Measurements from ENCODE around the gene LMX1B.

LMX1B gene

DNA sequence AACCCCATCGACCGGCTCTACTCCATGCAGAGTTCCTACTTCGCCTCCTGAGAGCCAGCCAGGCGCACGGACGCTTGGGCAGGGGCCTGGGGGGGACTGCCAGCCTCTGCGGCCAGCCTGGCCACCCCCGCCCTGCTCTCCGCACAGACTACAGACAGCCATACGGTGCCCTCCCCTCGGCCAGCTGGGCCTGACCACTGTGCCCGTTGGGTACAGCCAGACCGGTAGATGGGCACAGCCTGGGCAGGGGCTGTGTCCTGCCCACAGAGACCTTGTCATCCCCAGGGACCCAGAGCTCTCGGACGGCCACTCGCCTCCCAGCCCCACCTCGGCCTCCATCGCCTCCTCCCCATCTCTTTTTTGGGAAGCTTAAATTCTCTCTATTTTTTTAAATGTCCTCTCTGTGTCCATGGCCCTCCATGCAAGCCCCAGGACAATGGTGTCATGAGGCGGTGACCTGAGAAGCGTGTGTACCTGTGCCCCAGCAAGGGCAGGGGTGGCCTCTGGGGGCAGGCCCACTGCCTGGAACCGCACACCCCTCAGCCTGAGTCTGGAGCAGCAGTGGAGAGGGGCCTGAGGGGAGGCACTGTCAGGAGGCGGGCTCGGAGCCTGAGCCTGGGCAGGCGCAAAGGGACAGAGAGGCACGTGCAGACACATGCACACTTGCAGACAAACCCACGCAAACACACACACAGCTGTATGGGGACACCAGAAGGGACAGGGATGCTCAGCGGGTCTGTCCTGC is 82.8 kb downstream of the LMX1B start:
- Histone ChIP-seq H3K27me3 (ENCODE audit: insufficient read depth, poor library complexity, severe bottlenecking) (peaks cover 2% of the 10 kb centered on the region), H3K4me3 (replicated peaks; ENCODE audit: insufficient read depth, low read length) (no peak overlapping the region), H3K27ac (replicated peaks) (no peak overlapping the region)
- no peak for DNase-seq (ENCODE audit: low read depth in 1 of 2, low spot score in 1 of 2)
- TF ChIP-seq REST (IDR thresholded peaks at IDR 0.05; ENCODE audit: insufficient replicate concordance, low read depth) (no peak), POLR2AphosphoS5 (IDR thresholded peaks at IDR 0.05; ENCODE audit: low read depth) (no peak), GABPA (IDR thresholded peaks at IDR 0.05; ENCODE audit: low read depth) (no peak), SPI1 (IDR thresholded peaks at IDR 0.05; ENCODE audit: borderline replicate concordance, low read depth) (no peak), CTCF (IDR thresholded peaks at IDR 0.05; ENCODE audit: insufficient read depth, low read length) (no peak)

- no peak overlapping the region for H3K4me3 ChIP-seq (replicated peaks; ENCODE audit: insufficient read depth, low read length)
- TF ChIP-seq GABPA (IDR thresholded peaks at IDR 0.05; ENCODE audit: low read depth) = no peak
- TF ChIP-seq CTCF (IDR thresholded peaks at IDR 0.05; ENCODE audit: insufficient read depth, low read length) = no peak
- no peak overlapping the region for H3K27ac ChIP-seq (replicated peaks)
- DNase-seq (ENCODE audit: low read depth in 1 of 2, low spot score in 1 of 2) = no peak
- peaks cover 2% of the 10 kb centered on the region for H3K27me3 ChIP-seq (ENCODE audit: insufficient read depth, poor library complexity, severe bottlenecking)
Measured at GRCh38 chr9:126697330-126697729, 83.6 kb downstream of the LMX1B start.

DNA sequence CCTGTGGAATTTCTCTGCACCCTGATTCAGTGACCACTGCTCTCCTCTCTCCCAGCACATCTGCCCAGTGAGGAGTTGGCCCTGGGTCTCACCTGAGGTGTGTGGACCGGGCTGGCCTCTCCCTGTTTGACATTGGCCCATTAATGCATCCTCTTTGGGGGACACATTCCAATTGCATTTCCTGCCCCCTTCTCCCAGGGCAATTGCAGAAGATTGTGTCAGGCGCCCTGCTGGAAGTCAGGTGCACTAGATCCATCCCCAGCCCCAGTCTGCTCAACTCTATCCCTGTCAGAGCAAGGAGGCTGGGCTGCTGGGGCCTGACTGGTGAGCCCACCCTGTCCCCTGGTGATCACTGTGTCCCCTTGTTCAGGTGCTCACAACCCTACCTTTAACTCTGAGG is 84.5 kb downstream of the LMX1B start:
- no peak overlapping the region for H3K27ac ChIP-seq (replicated peaks)
- DNase-seq (ENCODE audit: low read depth in 1 of 2, low spot score in 1 of 2) = no peak
- H3K27me3 ChIP-seq (ENCODE audit: insufficient read depth, poor library complexity, severe bottlenecking) = peaks cover 2% of the 10 kb centered on the region
- TF ChIP-seq CTCF (IDR thresholded peaks at IDR 0.05; ENCODE audit: insufficient read depth, low read length) = no peak
- TF ChIP-seq SPI1 (IDR thresholded peaks at IDR 0.05; ENCODE audit: borderline replicate concordance, low read depth) = no peak
- TF ChIP-seq GABPA (IDR thresholded peaks at IDR 0.05; ENCODE audit: low read depth) = no peak
- TF ChIP-seq REST (IDR thresholded peaks at IDR 0.05; ENCODE audit: insufficient replicate concordance, low read depth) = no peak
- no peak for TF ChIP-seq POLR2AphosphoS5 (IDR thresholded peaks at IDR 0.05; ENCODE audit: low read depth)
- no peak overlapping the region for H3K4me3 ChIP-seq (replicated peaks; ENCODE audit: insufficient read depth, low read length)

DNA sequence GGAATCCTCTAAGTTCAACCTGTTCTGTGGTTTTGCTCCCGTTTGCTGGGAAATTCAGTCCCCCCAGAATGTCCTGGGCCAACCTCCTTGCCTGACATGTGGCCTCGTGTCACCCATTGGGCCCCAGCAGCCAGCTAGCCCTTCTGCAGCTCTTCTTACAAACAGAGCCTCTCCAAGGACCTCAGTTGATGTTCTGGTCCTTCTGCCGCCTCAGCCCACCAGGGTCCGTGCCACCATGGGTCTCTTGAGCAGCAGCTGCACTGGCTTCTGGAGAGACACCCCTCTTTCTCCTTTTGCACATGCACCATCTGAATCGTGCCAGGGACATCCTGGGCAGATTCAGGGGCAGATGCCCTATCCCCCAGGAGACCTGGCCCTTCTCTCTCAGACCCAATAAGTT is 85.0 kb downstream of the LMX1B start:
- TF ChIP-seq GABPA (IDR thresholded peaks at IDR 0.05; ENCODE audit: low read depth) (no peak), SPI1 (IDR thresholded peaks at IDR 0.05; ENCODE audit: borderline replicate concordance, low read depth) (no peak), POLR2AphosphoS5 (IDR thresholded peaks at IDR 0.05; ENCODE audit: low read depth) (no peak), REST (IDR thresholded peaks at IDR 0.05; ENCODE audit: insufficient replicate concordance, low read depth) (no peak), CTCF (IDR thresholded peaks at IDR 0.05; ENCODE audit: insufficient read depth, low read length) (no peak)
- H3K27me3 ChIP-seq (ENCODE audit: insufficient read depth, poor library complexity, severe bottlenecking) = peaks cover 2% of the 10 kb centered on the region
- H3K27ac ChIP-seq (replicated peaks) = no peak overlapping the region
- DNase-seq (ENCODE audit: low read depth in 1 of 2, low spot score in 1 of 2) = no peak
- H3K4me3 ChIP-seq (replicated peaks; ENCODE audit: insufficient read depth, low read length) = no peak overlapping the region
